Measurements from ENCODE around the gene GFER. TPM values are rescaled to one million over a fixed set of nuclear protein-coding genes. Genes with fewer than 3 reads are reported as not detected.
A peak's percentile ranks its signal among the peaks of the same experiment; 100 is the strongest.

Gene GFER
- total RNA-seq, 4 donors from 2014 or later: 12.8 to 45.6 (median 25.1) TPM

DNA sequence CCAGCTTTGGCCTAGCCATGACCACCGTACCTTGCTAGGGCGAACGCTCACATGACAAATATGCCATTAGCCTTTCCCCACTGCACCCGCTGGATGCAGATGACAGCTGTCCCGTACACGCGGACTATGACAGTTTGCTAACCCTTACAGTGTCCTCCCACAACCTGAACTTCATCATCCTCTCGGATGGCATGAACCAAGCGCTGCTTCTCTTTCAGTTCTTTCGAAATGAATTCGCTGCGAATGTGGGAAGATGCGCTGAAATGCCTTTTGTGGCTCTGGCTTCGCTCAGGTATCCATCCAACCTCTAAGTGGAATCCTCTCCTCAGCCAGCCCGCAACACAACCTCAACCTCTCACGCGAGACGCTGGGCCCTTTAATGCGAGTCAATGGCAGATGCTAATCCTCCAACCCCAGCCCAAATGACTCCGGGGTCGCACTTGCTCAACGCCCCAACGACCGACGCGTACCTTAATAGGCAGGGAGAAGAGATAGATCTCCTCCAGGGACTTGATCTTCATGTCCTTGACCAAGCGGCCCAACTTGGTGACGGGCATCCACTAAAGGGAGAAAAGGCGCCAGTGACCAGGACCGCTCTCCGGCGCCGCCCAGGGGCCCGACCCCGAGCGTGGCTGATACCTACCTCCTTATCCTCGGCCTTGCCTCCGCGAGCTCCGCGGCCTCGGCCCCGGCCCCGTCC lies 20.0 kb upstream of the GFER start:
- TF ChIP-seq, protein P1, sequence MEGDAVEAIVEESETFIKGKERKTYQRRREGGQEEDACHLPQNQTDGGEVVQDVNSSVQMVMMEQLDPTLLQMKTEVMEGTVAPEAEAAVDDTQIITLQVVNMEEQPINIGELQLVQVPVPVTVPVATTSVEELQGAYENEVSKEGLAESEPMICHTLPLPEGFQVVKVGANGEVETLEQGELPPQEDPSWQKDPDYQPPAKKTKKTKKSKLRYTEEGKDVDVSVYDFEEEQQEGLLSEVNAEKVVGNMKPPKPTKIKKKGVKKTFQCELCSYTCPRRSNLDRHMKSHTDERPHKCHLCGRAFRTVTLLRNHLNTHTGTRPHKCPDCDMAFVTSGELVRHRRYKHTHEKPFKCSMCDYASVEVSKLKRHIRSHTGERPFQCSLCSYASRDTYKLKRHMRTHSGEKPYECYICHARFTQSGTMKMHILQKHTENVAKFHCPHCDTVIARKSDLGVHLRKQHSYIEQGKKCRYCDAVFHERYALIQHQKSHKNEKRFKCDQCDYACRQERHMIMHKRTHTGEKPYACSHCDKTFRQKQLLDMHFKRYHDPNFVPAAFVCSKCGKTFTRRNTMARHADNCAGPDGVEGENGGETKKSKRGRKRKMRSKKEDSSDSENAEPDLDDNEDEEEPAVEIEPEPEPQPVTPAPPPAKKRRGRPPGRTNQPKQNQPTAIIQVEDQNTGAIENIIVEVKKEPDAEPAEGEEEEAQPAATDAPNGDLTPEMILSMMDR (IDR thresholded peaks at IDR 0.05): peak in 2 of 4 experiments; percentile 19 to 46
- TF ChIP-seq POLR2A (IDR thresholded peaks at IDR 0.05): no peak
- 28 to 39% methylated on average over 11 to 14 of the region's 44 CpGs for WGBS, 2 donors (ENCODE audit: low coverage in 1 of 2)
- Histone ChIP-seq H3K4me1 (peaks cover 0 to 59% (median 22%) of the 10 kb centered on the region in 3 donors), H3K4me3 (peak overlapping the region; percentile 50 to 93), H3K36me3 (peaks cover 0 to 27% of the 10 kb centered on the region in 2 donors), H3K27ac (peak overlapping the region; percentile 85 to 99 (median 98)), H3K27me3 (no peaks in the 10 kb centered on the region), H3K9me3 (no peaks in the 10 kb centered on the region)
- ATAC-seq: peak; percentile 2

DNA sequence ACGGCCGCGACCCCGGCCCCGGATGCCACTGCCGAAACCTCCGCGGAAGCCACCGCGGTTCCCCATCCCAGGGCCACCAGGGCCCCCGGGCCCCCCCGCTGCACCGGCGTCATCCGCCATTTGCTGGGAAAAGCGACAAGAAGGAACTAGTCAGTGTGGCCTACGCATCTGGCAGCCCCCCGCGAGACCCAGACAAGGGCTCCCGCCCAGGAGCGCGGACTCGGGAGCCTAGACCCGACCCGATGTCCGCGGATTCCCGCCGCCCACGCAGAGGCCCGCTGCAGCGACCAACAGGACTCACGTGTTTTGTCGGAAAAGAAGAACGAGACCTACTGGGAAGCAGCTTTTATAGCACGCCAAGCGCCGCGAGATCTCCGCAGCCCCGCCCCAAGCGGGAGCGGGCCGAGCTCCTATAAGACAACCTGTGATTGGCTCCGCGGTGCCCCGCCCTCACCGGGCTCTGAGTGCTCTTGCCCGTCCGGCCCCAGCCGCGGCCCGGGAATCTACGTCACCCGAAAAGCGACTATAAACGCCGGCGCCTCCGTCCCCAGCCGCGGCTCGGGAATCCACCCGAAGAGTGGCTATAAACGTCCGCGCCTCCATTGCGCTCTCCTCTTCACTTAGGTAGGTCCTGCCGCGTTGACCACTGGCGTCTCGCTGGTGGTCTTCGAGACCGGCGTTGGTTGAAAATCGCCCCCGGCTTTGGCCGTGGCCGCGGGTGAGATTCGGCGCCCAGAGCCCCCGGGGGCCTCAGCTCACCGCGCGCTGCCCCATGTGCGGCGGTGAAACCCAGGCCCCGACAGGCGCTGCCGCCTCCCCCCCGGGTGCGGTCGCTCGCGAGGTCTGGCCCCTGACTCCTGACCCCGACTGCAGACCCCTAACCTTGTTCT lies 19.2 kb upstream of the GFER start, which contains the start of gene RPS2:
RPS2 (minus strand) TSS at position 321 of the 890 bp plus-strand sequence; CDS start at position 120, 201 bp downstream.
- peak; percentile 99 for ATAC-seq
- H3K4me1 ChIP-seq: peaks cover 0 to 54% (median 21%) of the 10 kb centered on the region in 3 donors
- WGBS, 2 donors (ENCODE audit: low coverage in 1 of 2): 0% methylated on average over 24 of the region's 97 CpGs; no CpG with 5 or more reads in 1 of the 2 donors

DNA sequence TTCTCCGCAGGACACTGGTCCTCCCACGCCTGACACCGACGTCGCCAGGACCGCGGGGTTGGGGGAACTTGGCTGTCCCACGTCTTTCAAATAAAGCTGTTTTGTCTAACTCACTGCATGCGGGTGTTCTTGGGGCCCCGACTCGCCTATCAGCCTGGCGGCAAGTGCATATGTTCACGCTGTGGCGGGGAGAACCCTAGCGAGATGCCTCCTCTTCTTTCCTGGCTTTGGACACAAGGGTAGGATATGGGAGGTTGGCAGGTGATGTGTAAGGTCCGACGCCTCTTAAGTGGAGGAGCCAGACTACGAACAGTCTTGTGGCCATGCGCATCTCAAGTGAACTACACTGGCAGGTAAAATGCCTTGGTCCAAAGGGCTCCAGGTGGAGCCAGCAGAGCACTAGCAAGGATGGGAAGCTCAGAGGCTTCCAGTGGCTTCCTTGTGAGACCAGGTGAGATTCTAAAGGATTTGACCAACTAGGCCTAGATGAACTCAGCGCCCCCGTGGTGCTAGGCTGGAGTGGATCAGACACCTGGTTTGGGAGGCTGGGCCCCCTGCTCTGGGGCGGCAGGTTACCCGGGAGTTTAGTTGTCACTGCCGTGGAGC lies 18.5 kb upstream of the GFER start:
- ATAC-seq: no peak
- no peaks in the 10 kb centered on the region for H3K9me3 ChIP-seq
- no peaks in the 10 kb centered on the region for H3K27me3 ChIP-seq
- H3K4me1 ChIP-seq: peaks cover 0 to 47% (median 16%) of the 10 kb centered on the region in 3 donors
- H3K36me3 ChIP-seq: peaks cover 0 to 27% of the 10 kb centered on the region in 2 donors
- TF ChIP-seq POLR2A (IDR thresholded peaks at IDR 0.05) (no peak), EP300 (IDR thresholded peaks at IDR 0.05) (no peak), POLR2AphosphoS5 (IDR thresholded peaks at IDR 0.05) (no peak)
- TF ChIP-seq, protein P1 (IDR thresholded peaks at IDR 0.05): no peak
- H3K27ac ChIP-seq: peak overlapping the region; percentile 76 to 99 (median 98)
- peak overlapping the region; percentile 50 to 93 for H3K4me3 ChIP-seq
- 70 to 80% methylated on average over 1 to 2 of the region's 24 CpGs for WGBS, 2 donors (ENCODE audit: low coverage in 1 of 2)

More for the DNA sequence above, 19.2 kb upstream of the GFER start, which contains the start of gene RPS2:
- Histone ChIP-seq H3K27me3 (no peaks in the 10 kb centered on the region), H3K4me3 (peak within 1 kb of the TSS; percentile 50 to 93), H3K27ac (peak within 1 kb of the TSS; percentile 85 to 99 (median 98)), H3K9me3 (no peaks in the 10 kb centered on the region), H3K36me3 (peaks cover 0 to 27% of the 10 kb centered on the region in 2 donors)
- peak; percentile 100 for TF ChIP-seq POLR2AphosphoS5 (IDR thresholded peaks at IDR 0.05)
- peak; percentile 98 to 99 for TF ChIP-seq POLR2A (IDR thresholded peaks at IDR 0.05)
- TF ChIP-seq EP300 (IDR thresholded peaks at IDR 0.05): no peak
- TF ChIP-seq, protein P1 (IDR thresholded peaks at IDR 0.05): peak in 1 of 4 experiments; percentile 32

DNA sequence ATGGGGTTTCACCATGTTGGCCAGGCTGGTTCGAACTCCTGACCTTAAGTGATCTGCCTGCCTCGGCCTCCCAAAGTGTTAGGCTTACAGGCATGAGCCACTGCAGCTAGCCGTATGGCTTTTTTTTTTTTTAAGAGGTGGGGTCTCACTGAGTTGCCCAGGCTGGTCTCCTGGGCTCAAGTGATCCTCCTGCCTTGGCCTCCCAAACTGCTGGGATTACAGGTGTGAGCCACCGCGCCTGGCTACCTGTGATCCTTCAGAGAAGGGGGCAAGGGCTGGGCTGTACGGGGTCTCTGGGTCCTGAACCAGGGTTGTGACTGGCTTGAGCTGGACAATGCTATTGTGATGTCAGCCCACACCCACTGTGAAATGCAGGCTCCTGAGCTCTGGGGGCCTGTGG lies 17.5 kb upstream of the GFER start, which contains the start of gene RNF151:
RNF151 (plus strand) TSS at position 397 of the 400 bp plus-strand sequence. CDS start 26 bp downstream, outside the sequence.
- ATAC-seq: no peak
- TF ChIP-seq EP300 (IDR thresholded peaks at IDR 0.05): no peak
- TF ChIP-seq POLR2AphosphoS5 (IDR thresholded peaks at IDR 0.05): no peak
- TF ChIP-seq, protein P1 (IDR thresholded peaks at IDR 0.05): no peak
- no peak for TF ChIP-seq POLR2A (IDR thresholded peaks at IDR 0.05)
- H3K36me3 ChIP-seq: peaks cover 0 to 18% of the 10 kb centered on the region in 2 donors
- WGBS, 2 donors (ENCODE audit: low coverage in 1 of 2): no CpG with 5 or more reads among the region's 6 CpGs
- H3K4me1 ChIP-seq: peaks cover 0 to 47% (median 18%) of the 10 kb centered on the region in 3 donors
- no peaks in the 10 kb centered on the region for H3K27me3 ChIP-seq
- H3K4me3 ChIP-seq: peak within 1 kb of the TSS in 1 of 2 donors; percentile 93
- H3K9me3 ChIP-seq: no peaks in the 10 kb centered on the region
- H3K27ac ChIP-seq: peak within 1 kb of the TSS in 3 of 4 donors; percentile 98 to 99 (median 98)

All from gastroesophageal sphincter (tissue), 4 donors.